Measurements from ENCODE around the gene FAM53B.

The FAM53B gene

GRCh38 chr10:124570646-124571045 lies 173.5 kb downstream of the FAM53B start:
- no peak for DNase-seq

- no peak for DNase-seq
These were observed 174.3 kb downstream of the FAM53B start for GRCh38 chr10:124569623-124570470.
